ENCODE data around the gene RPS6KC1. TPM values are rescaled to one million over a fixed set of nuclear protein-coding genes. Genes with fewer than 3 reads are reported as not detected.

Gene RPS6KC1
- total and polyA plus RNA-seq, 2 donors (not counting 3 experiments of a cell fraction or from before 2014, with no cell fraction given) = 5.1 to 18.6 TPM

DNA sequence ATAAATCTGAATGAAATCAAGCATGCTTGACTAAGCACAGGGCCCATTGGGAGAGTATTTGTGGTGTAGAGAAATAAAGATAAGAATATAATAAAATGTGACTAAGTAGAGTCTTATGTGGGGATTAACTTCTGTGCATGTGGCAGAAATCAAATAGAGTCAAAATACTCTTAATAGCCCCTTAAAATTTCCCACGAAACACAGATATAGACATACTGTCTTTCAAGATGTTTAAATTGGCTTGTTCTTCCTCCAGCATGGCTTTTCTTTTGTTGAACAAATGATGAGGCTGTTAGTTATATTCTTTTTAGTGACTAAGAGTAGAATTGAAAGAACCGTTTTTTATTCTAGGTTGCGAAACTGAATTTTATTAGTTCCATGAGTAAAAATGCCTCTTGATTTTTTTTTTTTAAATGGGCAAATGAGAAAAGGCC lies 112.3 kb downstream of the RPS6KC1 start:
- H3K36me3 ChIP-seq (ENCODE audit: control insufficient read depth in 2 of 2, extremely low read depth in 1 of 2, insufficient read depth in 2 of 2, low read length in 2 of 2) = no peaks in the 10 kb centered on the region
- H3K27ac ChIP-seq (ENCODE audit: insufficient read depth, low read depth, low read length) = no peak overlapping the region
- ChIA-PET CTCF (no interaction called here), POLR2A (no interaction called here)
- no peaks in the 10 kb centered on the region for H3K4me1 ChIP-seq (ENCODE audit: control insufficient read depth, extremely low read depth, insufficient read depth, low read length)
- dilution Hi-C loops (cut with MboI; ENCODE audit: extremely low pct_ligation_motif_present, low sequenced_read_pairs) (no loop called here), intact Hi-C loops (cut with micrococcal nuclease) (no loop called here)
- no peak overlapping the region for H3K4me2 ChIP-seq (ENCODE audit: insufficient read depth, low read length)
- no peaks in the 10 kb centered on the region for H4K20me1 ChIP-seq (replicated peaks; ENCODE audit: control insufficient read depth, extremely low read depth, insufficient read depth, low read length)
- no peak overlapping the region for H2AFZ ChIP-seq (ENCODE audit: low read depth, low read length)
- no TSS peak for BruUV-seq (replicated peaks)
- DNase-seq (ENCODE audit: low read depth, low spot score) (no peak), FAIRE-seq (no peak)
- H3K4me3 ChIP-seq (replicated peaks in 1 of 3; ENCODE audit: insufficient read depth in 1 of 3, low read depth in 1 of 3, low read length in 3 of 3) = no peak overlapping the region
- TF ChIP-seq POLR2A (IDR thresholded peaks at IDR 0.05; ENCODE audit: low read depth, low read length) (no peak), MYC (IDR thresholded peaks at IDR 0.05; ENCODE audit: low read depth, low read length) (no peak), EZH2 (IDR thresholded peaks at IDR 0.05; ENCODE audit: borderline replicate concordance, low read depth, low read length, severe bottlenecking) (no peak), POLR2AphosphoS5 (IDR thresholded peaks at IDR 0.05; ENCODE audit: insufficient read depth, low read depth, low read length) (no peak), FOS (IDR thresholded peaks at IDR 0.05; ENCODE audit: borderline replicate concordance, insufficient read depth, low read length) (no peak), GATA2 (IDR thresholded peaks at IDR 0.05; ENCODE audit: insufficient read depth, insufficient read length, low read depth, low read length) (no peak), JUN (IDR thresholded peaks at IDR 0.05; ENCODE audit: borderline replicate concordance, insufficient read depth, insufficient read length, low read depth) (no peak)
- TF ChIP-seq, protein P1, sequence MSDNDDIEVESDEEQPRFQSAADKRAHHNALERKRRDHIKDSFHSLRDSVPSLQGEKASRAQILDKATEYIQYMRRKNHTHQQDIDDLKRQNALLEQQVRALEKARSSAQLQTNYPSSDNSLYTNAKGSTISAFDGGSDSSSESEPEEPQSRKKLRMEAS (IDR thresholded peaks at IDR 0.05; ENCODE audit: insufficient read depth, insufficient read length) = no peak
- TF ChIP-seq, protein P2, sequence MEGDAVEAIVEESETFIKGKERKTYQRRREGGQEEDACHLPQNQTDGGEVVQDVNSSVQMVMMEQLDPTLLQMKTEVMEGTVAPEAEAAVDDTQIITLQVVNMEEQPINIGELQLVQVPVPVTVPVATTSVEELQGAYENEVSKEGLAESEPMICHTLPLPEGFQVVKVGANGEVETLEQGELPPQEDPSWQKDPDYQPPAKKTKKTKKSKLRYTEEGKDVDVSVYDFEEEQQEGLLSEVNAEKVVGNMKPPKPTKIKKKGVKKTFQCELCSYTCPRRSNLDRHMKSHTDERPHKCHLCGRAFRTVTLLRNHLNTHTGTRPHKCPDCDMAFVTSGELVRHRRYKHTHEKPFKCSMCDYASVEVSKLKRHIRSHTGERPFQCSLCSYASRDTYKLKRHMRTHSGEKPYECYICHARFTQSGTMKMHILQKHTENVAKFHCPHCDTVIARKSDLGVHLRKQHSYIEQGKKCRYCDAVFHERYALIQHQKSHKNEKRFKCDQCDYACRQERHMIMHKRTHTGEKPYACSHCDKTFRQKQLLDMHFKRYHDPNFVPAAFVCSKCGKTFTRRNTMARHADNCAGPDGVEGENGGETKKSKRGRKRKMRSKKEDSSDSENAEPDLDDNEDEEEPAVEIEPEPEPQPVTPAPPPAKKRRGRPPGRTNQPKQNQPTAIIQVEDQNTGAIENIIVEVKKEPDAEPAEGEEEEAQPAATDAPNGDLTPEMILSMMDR (IDR thresholded peaks at IDR 0.05; ENCODE audit: extremely low read depth in 1 of 2, insufficient read depth in 1 of 2, low read depth in 1 of 2, low read length in 2 of 2) = no peak
- H3K9ac ChIP-seq (replicated peaks; ENCODE audit: extremely low read depth, insufficient read depth, low read length) = no peak overlapping the region
- no peaks in the 10 kb centered on the region for H3K9me3 ChIP-seq (replicated peaks; ENCODE audit: control insufficient read depth, insufficient read depth, low read length)
- H3K9me1 ChIP-seq (replicated peaks; ENCODE audit: control insufficient read depth, extremely low read depth, insufficient read depth, low read length) = no peaks in the 10 kb centered on the region
- H3K79me2 ChIP-seq (ENCODE audit: control insufficient read depth, insufficient read depth, low read length) = no peaks in the 10 kb centered on the region
- H3K27me3 ChIP-seq (ENCODE audit: control insufficient read depth in 2 of 2, insufficient read depth in 2 of 2, low read length in 2 of 2) = no peaks in the 10 kb centered on the region

All from endothelial cell of umbilical vein (primary cell).